Measurements from ENCODE around the gene LILRB3. TPM values are rescaled to one million over a fixed set of nuclear protein-coding genes. Genes with fewer than 3 reads are reported as not detected.
"Not testable (repeated sequence)": the region's sequence is repeated elsewhere in the genome, so short reads cannot be mapped to it uniquely, and the experiment has no call there.

The LILRB3 gene
- polyA plus RNA-seq, 3 donors: 2.0 to 29.9 (median 6.1) TPM

DNA sequence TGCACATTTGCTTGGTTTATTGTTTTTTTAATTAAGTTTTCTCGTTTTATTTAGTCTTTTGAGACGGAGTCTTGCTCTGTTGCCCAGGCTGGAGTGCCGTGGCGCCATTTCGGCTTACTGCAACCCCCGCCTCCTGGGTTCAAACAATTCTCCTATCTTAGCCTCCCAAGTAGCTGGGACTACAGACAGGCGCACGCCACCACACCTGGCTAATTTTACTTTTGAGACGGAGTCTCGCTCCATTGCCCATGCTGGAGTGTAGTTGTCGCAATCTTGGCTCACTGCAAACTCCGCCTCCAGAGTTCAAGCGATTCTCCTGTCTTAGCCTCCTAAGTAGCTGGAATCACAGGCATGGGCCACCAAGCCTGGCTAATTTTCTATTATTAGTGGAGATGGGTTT is 20.8 kb downstream of the LILRB3 start:
- no peak overlapping the region for H3K27ac ChIP-seq (ENCODE audit: low read depth, low read length)
- 51 to 80% (median 63%) methylated on average over 13 of the region's 13 CpGs for WGBS, 3 donors

DNA sequence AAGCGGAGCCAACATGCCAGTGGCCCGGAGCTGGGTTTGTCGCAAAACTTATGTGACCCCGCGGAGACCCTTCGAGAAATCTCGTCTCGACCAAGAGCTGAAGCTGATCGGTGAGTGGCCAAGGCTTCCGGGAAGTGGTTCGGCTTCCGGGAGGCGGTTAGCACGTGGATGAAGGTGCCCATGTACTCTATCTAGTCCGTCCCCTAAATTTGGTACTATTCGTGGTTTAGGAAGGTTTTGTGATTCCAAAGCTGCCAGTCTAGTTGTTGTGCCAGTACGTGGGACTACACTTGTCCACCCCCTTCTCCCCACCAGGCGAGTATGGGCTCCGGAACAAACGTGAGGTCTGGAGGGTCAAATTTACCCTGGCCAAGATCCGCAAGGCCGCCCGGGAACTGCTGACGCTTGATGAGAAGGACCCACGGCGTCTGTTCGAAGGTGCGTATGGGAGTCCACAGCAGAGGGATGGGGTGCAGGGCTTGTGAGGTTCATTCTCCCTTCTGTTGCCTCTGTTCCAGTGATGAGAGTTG is 21.6 kb downstream of the LILRB3 start:
- WGBS, 3 donors: 2 to 3% (median 2%) methylated on average over 28 of the region's 28 CpGs
- H3K27ac ChIP-seq (ENCODE audit: low read depth, low read length): peak overlapping the region; percentile 91

DNA sequence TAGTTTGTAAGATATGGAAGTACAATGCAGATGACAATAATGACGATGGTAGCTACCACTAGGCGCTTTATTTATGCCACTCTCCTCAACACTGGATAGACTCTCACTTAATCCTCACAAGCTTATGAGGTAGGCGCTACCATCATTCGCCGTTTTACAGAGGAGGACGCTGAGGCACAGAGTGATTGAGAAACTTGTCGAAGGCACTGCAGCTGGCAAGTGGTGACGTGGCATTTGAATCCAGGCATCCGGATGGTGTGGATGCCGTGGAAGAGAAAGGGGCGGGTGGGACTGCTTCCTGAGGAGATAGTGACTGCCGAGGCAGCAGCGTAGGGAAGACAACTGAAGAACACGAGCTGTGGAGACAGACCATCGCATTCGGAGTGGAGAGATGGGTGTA is 23.4 kb downstream of the LILRB3 start:
- WGBS, 3 donors: 90 to 92% (median 90%) methylated on average over 16 of the region's 16 CpGs

DNA sequence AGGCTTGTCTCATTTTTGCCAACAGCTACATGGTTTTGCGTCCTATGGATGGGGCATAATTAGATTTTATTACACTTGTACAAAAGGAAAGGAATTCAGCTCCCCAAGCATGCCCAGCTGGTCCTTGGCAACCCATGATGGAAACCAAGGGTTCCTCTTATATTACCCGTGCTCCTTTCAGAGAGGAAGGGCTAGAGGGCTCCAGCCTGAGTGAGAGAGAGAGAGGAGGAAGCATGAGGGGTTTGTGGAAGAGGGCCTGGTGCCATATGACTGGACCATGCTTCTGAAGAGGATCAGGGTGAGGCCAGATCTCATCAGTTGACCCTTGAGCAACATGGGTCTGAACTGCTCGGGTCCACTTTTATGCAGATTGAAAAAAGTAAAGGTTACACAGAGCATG is 25.7 kb downstream of the LILRB3 start:
- H3K27ac ChIP-seq (ENCODE audit: low read depth, low read length): no peak overlapping the region
- WGBS, 3 donors: 75 to 86% (median 79%) methylated on average over 3 of the region's 3 CpGs

More for the DNA sequence above, 23.4 kb downstream of the LILRB3 start:
- H3K27ac ChIP-seq (ENCODE audit: low read depth, low read length): no peak overlapping the region

DNA sequence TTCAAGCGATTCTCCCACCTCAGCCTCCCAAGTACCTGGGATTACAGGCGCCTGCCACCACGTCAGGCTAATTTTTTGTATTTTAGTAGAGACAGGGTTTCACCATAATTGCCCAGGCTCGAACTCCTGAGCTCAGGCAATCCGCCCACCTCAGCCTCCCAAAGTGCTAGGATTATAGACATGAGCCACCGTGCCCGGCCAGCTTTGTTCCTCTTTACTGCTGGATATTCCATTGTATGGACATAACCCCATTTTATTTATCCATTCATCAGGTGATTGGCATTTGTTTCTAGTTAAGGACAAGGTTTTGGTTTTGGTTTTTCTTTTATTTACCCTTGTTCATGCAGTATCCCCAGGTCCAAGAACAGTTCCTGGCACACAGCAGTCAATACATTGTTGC is 26.3 kb downstream of the LILRB3 start:
- WGBS, 3 donors: 93 to 95% (median 94%) methylated on average over 7 of the region's 7 CpGs
- H3K27ac ChIP-seq (ENCODE audit: low read depth, low read length): no peak overlapping the region

DNA sequence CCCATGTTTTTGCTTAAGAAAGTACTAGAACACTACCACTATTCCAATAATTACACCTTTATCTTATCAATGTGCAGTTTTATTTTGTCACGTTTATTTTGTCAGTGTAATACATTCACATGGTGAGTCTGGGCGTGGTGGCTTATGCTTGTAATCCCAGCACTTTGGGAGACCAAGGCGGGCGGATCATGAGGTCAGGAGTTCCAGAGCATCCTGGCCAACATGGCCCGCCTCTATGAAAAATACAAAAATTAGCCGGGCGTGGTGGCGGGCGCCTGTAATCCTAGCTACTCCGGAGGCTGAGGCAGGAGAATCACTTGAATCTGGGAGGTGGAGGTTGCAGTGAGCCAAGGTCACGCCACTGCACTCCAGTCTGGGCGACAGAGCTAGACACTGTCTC is 28.3 kb downstream of the LILRB3 start:
- not testable (repeated sequence) for H3K27ac ChIP-seq (ENCODE audit: low read depth, low read length)
- WGBS, 3 donors: 89 to 96% (median 95%) methylated on average over 12 of the region's 12 CpGs

DNA sequence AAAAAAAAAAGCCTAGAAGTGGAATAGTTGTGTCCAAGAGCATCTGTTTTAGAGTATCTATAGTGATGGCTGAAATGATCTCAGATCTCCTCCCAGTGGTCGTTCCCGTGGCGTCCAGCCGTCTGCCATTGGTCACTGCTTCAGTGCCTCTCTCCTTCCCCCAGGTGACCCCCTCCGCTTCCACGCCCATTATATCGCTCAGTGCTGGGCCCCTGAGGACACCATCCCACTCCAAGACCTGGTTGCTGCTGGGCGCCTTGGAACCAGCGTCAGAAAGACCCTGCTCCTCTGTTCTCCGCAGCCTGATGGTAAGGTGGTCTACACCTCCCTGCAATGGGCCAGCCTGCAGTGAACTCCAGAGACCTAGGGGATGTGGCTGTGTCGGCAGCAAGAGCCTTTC is 29.8 kb downstream of the LILRB3 start:
- WGBS, 3 donors: 90 to 95% (median 95%) methylated on average over 11 of the region's 11 CpGs
- H3K27ac ChIP-seq (ENCODE audit: low read depth, low read length): no peak overlapping the region

DNA sequence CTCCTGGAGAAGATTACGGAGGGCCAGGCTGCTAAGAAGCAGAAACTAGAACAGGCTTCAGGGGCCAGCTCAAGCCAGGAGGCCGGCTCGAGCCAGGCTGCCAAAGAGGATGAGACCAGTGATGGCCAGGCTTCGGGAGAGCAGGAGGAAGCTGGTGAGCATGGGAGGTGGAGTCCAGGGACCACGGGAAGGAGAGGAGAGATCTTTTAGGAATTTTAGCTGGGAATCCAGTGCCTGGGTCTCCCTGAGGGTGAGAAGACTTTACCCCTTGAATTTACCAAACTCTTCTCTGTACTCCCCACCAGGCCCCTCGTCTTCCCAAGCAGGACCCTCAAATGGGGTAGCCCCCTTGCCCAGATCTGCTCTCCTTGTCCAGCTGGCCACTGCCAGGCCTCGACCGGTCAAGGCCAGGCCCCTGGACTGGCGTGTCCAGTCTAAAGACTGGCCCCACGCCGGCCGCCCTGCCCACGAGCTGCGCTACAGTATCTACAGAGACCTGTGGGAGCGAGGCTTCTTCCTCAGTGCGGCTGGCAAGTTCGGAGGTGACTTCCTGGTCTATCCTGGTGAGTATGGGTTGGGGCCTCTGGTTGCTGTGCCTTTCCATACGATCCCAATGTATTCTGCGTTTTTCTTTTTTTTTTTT is 30.9 kb downstream of the LILRB3 start:
- 60 to 66% (median 65%) methylated on average over 19 of the region's 19 CpGs for WGBS, 3 donors
- peak overlapping the region; percentile 80 for H3K27ac ChIP-seq (ENCODE audit: low read depth, low read length)

DNA sequence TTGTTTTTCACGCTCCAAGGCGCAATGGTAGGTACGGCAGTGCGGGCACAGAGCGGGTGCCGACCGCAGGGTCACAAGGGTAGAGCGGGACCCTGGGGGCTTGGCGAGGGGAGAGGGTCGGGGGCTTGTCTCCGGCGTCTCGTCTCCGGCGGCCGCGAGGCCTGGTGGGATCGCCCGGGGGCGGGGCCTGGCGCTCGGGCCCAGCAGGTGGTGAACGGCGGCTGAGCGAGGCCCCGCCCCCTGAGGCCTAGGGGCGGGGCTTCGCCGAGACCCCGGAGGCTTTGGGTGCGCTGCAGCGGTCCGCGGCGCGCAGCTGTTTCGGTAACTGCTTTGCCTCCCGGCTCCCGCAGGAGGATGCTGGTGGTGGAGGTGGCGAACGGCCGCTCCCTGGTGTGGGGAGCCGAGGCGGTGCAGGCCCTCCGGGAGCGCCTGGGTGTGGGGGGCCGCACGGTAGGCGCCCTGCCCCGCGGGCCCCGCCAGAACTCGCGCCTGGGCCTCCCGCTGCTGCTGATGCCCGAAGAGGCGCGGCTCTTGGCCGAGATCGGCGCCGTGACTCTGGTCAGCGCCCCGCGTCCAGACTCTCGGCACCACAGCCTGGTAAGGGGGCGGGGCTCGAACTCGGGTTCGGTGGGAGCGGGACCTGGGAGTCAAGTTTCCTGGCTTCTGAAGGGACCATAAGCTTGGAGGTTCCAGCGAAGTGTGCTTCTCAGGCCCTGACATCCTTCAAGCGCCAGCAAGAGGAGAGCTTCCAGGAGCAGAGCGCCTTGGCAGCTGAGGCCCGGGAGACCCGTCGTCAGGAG is 31.6 kb downstream of the LILRB3 start, which contains the start of gene TSEN34:
TSEN34 (plus strand) TSS at position 298 of the 800 bp plus-strand sequence; CDS start at position 355, 57 bp downstream.
- 1% methylated on average over 69 to 77 of the region's 77 CpGs for WGBS, 3 donors
- H3K27ac ChIP-seq (ENCODE audit: low read depth, low read length): peak within 1 kb of the TSS; percentile 82

DNA sequence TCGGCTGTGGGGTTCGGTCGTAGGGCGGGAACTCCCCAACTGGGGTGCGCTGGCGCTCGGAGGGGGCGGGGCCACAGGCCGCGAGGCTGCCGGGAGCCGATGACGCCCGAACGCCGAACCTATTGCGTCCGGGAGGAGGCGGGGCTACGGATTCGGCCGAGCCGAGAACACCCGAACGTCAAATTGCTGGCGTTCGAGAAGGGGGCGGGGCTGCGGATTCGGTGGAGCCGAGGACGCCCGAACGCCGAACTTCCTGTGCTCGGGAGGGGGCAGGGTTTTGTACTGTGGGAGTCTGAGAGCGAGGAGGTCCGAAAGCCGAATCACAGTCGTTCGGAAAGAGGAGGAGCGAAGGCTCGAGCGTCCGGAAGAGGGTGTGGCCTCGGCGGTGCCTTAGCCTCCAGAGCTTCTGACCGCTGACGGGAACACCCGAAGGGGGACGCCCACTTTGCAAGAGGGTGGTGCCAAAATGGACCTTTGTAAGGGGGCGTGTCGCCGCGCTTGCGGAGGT is 32.2 kb downstream of the LILRB3 start:
- WGBS, 3 donors: 0% methylated on average over 49 to 56 of the region's 56 CpGs
- H3K27ac ChIP-seq (ENCODE audit: low read depth, low read length): peak overlapping the region; percentile 82

DNA sequence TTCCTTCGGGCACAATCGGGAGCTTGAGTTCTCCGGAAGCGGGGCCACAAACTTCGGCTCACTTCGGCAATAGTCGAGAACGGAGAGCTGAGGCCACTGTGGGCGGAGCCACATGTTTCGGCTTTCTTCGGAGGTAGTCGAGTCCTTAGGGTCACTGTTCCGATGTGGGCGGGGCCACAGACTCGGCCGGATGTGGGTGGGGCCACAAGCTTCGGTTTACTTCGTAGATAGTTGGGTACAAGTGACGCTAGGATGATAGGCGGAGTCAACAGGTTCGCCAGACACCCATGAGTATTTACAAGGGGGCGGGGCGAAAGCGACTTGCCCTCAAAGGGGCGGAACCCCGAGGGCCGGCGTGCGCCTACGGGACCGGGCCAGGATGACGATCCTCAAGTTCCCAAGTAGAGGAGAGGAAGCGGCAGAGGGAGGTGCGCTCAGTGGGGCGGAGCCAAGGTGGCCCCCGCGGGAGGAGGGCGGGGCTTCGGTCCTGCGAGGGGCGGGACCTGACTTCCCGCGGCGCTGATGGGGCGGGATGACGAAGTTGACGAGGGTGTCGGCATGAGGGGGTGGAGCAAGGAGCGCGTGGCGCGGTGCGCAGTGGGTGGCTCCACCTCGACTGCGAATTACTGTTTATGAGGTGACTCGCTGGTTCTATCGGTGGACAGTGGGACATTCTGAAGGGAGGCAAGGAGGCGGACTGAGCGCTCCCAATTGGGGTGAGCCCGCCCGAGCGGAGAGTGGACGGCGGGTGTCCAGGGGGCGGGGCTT is 32.9 kb downstream of the LILRB3 start:
- WGBS, 3 donors: 0 to 1% (median 0%) methylated on average over 60 to 65 of the region's 65 CpGs
- H3K27ac ChIP-seq (ENCODE audit: low read depth, low read length): peak overlapping the region; percentile 82

DNA sequence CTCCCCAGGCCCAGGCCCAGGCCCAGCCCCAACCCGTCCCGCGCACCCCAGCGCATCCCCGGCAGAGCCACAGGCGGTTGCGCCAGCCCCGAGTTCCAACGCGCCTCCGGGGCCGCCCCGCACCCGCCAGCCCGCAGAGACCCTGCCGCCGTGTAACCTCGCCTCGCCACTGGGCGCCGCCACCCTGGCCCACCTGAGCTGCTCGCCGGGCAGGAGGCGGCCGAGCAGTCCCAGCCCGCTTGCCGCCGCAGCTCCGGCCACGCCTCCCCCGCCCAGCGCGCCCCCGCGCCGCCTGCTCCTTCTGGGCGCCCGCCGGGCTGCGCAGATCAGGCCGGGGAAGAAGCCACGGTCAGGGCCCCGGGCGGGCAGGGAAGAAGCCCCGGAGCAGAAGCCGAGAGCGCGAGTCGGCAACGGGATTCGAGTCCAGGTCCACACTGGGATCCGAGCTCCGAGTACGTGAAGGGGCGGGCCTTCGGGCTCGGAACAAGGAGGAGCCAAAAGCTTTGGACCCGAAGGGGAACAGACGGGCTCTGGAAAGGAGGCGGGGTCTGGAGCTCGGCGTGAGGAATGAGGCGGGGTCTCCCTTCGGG is 33.6 kb downstream of the LILRB3 start, which contains the start of gene MBOAT7:
MBOAT7 (minus strand) TSS at position 436 of the 590 bp plus-strand sequence. CDS start 1,072 bp downstream, outside the sequence.
- H3K27ac ChIP-seq (ENCODE audit: low read depth, low read length): peak within 1 kb of the TSS; percentile 83
- WGBS, 3 donors: 0 to 1% (median 0%) methylated on average over 42 to 64 of the region's 64 CpGs

DNA sequence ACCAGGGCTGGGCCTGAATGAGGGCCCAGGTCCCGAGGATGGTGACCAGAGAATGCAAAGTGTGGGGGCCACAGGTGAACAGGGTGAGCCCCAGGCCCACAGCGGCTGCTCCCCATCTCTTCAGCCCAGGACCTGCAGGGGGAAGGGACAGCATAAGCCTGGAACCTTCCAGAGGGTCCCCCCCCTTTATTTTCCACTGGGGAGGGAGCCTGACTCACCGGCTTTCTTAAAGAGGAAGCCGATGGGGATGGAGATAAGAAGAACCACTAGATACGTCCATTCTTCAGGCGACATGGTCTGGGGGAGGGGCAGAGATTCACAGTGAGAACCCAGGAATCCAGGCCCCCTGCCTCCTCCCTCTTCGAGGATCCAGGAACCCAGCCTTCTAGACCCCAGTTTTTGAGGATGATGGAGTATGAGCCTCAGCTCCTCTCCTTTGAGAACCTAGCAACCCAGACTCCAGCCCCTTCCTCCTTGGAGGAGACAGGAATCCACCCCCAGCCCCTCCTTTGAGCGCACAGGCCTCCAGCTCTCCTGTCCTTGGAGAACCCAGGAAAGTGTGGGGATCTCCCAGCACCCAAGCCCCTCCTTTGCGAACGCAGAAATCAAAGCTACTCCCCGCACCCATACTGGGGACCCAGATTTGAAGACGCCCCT is 34.5 kb downstream of the LILRB3 start:
- no peak overlapping the region for H3K27ac ChIP-seq (ENCODE audit: low read depth, low read length)
- WGBS, 3 donors: 15 to 24% (median 18%) methylated on average over 12 of the region's 12 CpGs

DNA sequence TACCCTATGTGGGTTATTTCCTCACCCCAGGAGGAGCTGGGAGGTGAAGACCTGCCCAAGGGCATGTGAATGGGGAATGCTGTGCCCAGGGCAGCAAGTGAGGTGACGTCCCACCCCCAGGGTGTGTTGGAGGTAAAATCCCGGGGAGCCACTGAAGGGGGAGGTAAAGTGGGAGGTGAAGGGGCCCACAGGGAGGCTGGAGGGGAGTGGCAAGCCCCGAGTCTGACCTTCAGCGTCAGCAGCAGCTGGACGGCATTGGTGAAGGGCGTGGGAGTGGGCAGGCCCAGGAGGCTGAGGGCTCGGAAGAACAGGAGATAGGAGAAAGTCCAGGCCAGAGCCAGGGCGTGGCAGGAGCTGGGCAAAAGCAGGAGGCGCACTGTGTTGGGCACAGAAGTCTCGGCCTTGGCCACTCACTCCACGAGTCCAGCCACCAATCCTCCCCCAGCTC is 35.8 kb downstream of the LILRB3 start:
- no peak overlapping the region for H3K27ac ChIP-seq (ENCODE audit: low read depth, low read length)
- WGBS, 3 donors: 46 to 86% (median 82%) methylated on average over 11 of the region's 11 CpGs

DNA sequence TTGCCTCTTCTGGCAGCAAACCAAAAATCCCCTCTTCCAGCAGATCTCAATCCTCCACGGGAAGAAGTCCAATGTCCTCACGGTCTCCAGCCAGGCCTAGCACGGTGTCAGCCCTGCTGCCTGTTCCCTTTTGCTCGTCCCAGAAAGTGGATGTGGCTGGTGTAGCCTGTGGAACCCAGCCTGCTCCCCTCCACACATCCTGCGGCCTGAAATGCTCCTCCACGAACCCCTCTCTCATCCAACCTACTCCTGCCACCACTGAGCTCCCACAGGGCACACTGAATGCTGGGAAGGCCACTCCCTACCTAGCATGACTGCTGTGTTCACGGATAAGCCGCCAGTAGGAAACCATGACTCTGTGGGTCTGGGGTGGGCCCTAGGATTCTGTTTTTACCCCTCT is 36.5 kb downstream of the LILRB3 start:
- 59 to 89% (median 84%) methylated on average over 8 of the region's 8 CpGs for WGBS, 3 donors
- H3K27ac ChIP-seq (ENCODE audit: low read depth, low read length): no peak overlapping the region

DNA sequence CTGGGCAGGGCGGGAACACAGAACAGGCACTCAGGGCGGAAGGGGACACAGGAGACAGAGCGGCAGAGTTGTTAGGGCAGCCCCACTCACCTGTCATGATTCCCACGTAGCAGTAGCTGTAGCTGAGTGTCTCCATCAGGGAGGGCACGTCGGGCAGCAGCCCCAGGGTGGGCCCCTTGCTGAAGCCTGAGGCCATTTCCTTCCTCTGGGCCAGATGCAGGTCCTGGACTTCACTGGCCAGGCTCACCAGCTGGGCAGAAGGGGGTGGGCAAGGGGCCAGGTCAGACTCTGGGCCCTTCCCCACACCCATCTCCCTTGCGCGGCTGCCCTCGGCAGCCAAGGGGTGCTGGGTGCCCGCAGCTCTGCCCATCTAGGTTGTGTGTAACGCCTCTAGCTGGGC is 39.4 kb downstream of the LILRB3 start:
- 41 to 86% (median 83%) methylated on average over 11 of the region's 11 CpGs for WGBS, 3 donors
- H3K27ac ChIP-seq (ENCODE audit: low read depth, low read length): no peak overlapping the region

DNA sequence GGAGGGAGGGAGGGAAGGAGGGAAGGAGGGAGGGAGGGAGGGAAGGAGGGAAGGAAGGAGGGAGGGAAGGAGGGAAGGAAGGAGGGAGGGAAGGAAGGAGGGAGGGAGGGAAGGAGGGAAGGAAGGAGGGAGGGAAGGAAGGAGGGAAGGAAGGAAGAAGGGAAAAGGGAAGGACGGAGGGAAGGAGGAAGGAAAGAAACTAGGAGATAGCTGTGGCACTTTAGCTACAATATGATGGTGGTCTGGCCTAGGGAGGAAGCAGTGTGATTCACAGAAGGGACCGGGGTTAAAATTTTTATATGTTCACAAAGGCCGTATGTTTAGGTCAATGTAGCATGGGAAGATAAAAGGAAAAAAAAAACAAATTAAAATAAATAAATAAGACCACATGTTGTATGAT is 40.9 kb downstream of the LILRB3 start:
- H3K27ac ChIP-seq (ENCODE audit: low read depth, low read length): not testable (repeated sequence)
- WGBS, 3 donors: 84 to 89% (median 85%) methylated on average over 3 of the region's 3 CpGs

DNA sequence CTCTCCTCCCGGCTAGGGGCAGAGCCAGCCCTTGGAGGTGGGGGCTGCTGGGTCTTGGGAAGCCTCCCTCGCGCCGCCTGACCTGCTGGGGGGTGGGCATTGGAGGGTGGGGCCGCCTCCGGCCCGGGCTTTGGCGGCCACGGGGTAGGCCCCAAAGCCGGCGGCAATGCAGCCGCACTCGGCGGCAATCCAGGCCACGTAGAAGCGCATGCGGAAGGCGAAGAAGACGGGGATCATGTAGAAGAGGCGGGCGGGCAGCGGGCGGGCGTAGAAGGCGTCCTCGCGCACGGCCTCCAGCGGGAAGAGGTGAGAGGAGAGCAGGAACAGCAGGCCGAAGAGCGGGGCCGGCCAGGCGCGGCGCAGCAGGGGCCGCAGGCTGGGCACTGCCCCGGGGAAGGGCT is 42.1 kb downstream of the LILRB3 start:
- 91 to 96% (median 96%) methylated on average over 28 to 37 of the region's 37 CpGs for WGBS, 3 donors
- H3K27ac ChIP-seq (ENCODE audit: low read depth, low read length): no peak overlapping the region

Data from adipose tissue (tissue), 3 donors.